ENCODE data around the gene SEMA3A. TPM values are rescaled to one million over a fixed set of nuclear protein-coding genes. Genes with fewer than 3 reads are reported as not detected.
"Not testable (repeated sequence)": the region's sequence is repeated elsewhere in the genome, so short reads cannot be mapped to it uniquely, and the experiment has no call there.

The SEMA3A gene
- 6.2 and 6.8 TPM in 2 replicates for total RNA-seq

- DNase-seq (ENCODE audit: low read depth): no peak
- TF ChIP-seq CTCF (IDR thresholded peaks at IDR 0.05; ENCODE audit: insufficient read depth, low read length, poor library complexity, severe bottlenecking): no peak
- Histone ChIP-seq H3K4me3 (ENCODE audit: low read depth, low read length) (peak within 1 kb of the TSS; percentile 63), H3K36me3 (ENCODE audit: control insufficient read depth, insufficient read depth, low read length) (no peaks in the 10 kb centered on the region), H3K27me3 (ENCODE audit: control insufficient read depth, insufficient read depth, low read length) (no peaks in the 10 kb centered on the region)
Observed at GRCh38 chr7:84194484-84195271, at the start of gene SEMA3A. TSS of gene SEMA3A (minus strand) at chr7:84194789. CDS start at chr7:84194586, 203 bp downstream.

- H3K4me3 ChIP-seq (ENCODE audit: low read depth, low read length); H3K36me3 ChIP-seq (ENCODE audit: control insufficient read depth, insufficient read depth, low read length); DNase-seq (ENCODE audit: low read depth); H3K27me3 ChIP-seq (ENCODE audit: control insufficient read depth, insufficient read depth, low read length): not testable (repeated sequence)
Observed at GRCh38 chr7:84243037-84243436, 48.4 kb upstream of the SEMA3A start.

GRCh38 chr7:84238596-84238995 lies 44.0 kb upstream of the SEMA3A start:
- no peak for TF ChIP-seq CTCF (IDR thresholded peaks at IDR 0.05; ENCODE audit: insufficient read depth, low read length, poor library complexity, severe bottlenecking)
- H3K4me3 ChIP-seq (ENCODE audit: low read depth, low read length): no peak overlapping the region
- no peaks in the 10 kb centered on the region for H3K36me3 ChIP-seq (ENCODE audit: control insufficient read depth, insufficient read depth, low read length)
- H3K27me3 ChIP-seq (ENCODE audit: control insufficient read depth, insufficient read depth, low read length): no peaks in the 10 kb centered on the region
- no peak for DNase-seq (ENCODE audit: low read depth)

GRCh38 chr7:84237533-84238173 lies 43.1 kb upstream of the SEMA3A start:
- no peaks in the 10 kb centered on the region for H3K36me3 ChIP-seq (ENCODE audit: control insufficient read depth, insufficient read depth, low read length)
- no peaks in the 10 kb centered on the region for H3K27me3 ChIP-seq (ENCODE audit: control insufficient read depth, insufficient read depth, low read length)
- DNase-seq (ENCODE audit: low read depth): peak; percentile 65
- TF ChIP-seq CTCF (IDR thresholded peaks at IDR 0.05; ENCODE audit: insufficient read depth, low read length, poor library complexity, severe bottlenecking): no peak
- H3K4me3 ChIP-seq (ENCODE audit: low read depth, low read length): no peak overlapping the region

- TF ChIP-seq CTCF (IDR thresholded peaks at IDR 0.05; ENCODE audit: insufficient read depth, low read length, poor library complexity, severe bottlenecking): no peak
- Histone ChIP-seq H3K27me3 (ENCODE audit: control insufficient read depth, insufficient read depth, low read length) (no peaks in the 10 kb centered on the region), H3K4me3 (ENCODE audit: low read depth, low read length) (no peak overlapping the region), H3K36me3 (ENCODE audit: control insufficient read depth, insufficient read depth, low read length) (no peaks in the 10 kb centered on the region)
- no peak for DNase-seq (ENCODE audit: low read depth)
Observed at GRCh38 chr7:84236398-84236797, 41.8 kb upstream of the SEMA3A start.

GRCh38 chr7:84232646-84233045 lies 38.1 kb upstream of the SEMA3A start:
- no peak for DNase-seq (ENCODE audit: low read depth)
- no peaks in the 10 kb centered on the region for H3K36me3 ChIP-seq (ENCODE audit: control insufficient read depth, insufficient read depth, low read length)
- no peaks in the 10 kb centered on the region for H3K27me3 ChIP-seq (ENCODE audit: control insufficient read depth, insufficient read depth, low read length)
- TF ChIP-seq CTCF (IDR thresholded peaks at IDR 0.05; ENCODE audit: insufficient read depth, low read length, poor library complexity, severe bottlenecking): no peak
- no peak overlapping the region for H3K4me3 ChIP-seq (ENCODE audit: low read depth, low read length)
